Hepatocyte (in vitro differentiated cells): ENCODE data around the gene SUPT3H.

ENCODE experiments used
- CTCF ChIP-seq: fragments of 200-600 bp; sonication (generic); IDR thresholded peaks from 2 replicates; pipeline ENCODE4 v1.5.1; 2016; ENCODE audit warnings: antibody characterized with exemption, mild to moderate bottlenecking; ENCODE audit not compliant: poor library complexity
- EZH2 ChIP-seq: fragments of 200-600 bp; sonication (generic); IDR thresholded peaks from 2 replicates; pipeline ENCODE4 v1.6.1; 2016; ENCODE audit warnings: antibody characterized with exemption, mild to moderate bottlenecking, borderline replicate concordance

GRCh38 chr6:44983467-44984365 lies 394.0 kb downstream of the SUPT3H start:
- TF ChIP-seq EZH2 (no peak), CTCF (no peak)
